22Rv1 (cell line): ENCODE measurements around the gene PRDM10.

Experiments
- ZFX ChIP-seq: fragments of 450-650 bp; IDR thresholded peaks from 2 replicates; pipeline ENCODE4 v1.6.1; 2017; ENCODE audit warnings: antibody characterized with exemption, borderline replicate concordance
- TF ChIP-seq, protein P1 (sequence below): fragments of 450-650 bp; IDR thresholded peaks from 2 replicates; pipeline ENCODE4 v1.5.1; 2017; ENCODE audit warnings: mild to moderate bottlenecking

DNA sequence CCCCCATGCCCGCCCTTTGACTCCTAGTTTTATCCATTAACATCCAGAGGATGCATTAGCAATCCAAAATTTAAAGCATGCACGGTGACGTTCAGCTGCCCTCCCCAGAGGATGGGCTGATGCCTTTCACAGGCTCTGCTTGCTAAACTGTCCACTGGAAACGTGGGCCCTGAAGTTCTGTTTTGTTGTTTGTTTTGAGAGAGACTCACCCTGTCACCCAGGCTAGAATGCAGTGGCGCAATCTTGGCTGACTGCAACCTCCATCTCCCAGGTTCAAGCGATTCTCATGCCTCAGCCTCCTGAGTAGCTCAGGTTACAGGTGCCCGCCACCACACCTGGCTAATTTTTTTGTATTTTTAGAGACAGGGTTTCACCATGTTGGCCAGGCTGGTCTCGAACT is 146.6 kb downstream of the PRDM10 start:
- TF ChIP-seq, protein P1, sequence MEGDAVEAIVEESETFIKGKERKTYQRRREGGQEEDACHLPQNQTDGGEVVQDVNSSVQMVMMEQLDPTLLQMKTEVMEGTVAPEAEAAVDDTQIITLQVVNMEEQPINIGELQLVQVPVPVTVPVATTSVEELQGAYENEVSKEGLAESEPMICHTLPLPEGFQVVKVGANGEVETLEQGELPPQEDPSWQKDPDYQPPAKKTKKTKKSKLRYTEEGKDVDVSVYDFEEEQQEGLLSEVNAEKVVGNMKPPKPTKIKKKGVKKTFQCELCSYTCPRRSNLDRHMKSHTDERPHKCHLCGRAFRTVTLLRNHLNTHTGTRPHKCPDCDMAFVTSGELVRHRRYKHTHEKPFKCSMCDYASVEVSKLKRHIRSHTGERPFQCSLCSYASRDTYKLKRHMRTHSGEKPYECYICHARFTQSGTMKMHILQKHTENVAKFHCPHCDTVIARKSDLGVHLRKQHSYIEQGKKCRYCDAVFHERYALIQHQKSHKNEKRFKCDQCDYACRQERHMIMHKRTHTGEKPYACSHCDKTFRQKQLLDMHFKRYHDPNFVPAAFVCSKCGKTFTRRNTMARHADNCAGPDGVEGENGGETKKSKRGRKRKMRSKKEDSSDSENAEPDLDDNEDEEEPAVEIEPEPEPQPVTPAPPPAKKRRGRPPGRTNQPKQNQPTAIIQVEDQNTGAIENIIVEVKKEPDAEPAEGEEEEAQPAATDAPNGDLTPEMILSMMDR: no peak
- TF ChIP-seq ZFX: no peak
